Endothelial cell of umbilical vein (primary cell): Measurements from ENCODE around the gene INPP4B.

Experiments
- CTCF ChIP-seq, 2 donors: IDR thresholded peaks; 1 replicate in 1 of 2; 2 replicates in 1 of 2; pipeline ENCODE4 v1.5.1; 2011; ENCODE audit warnings: low read length in 2 of 2, mild to moderate bottlenecking in 2 of 2, moderate library complexity in 2 of 2, control low read depth in 1 of 2, inconsistent platforms in 1 of 2, low read depth in 1 of 2; ENCODE audit not compliant: insufficient read depth in 1 of 2; ENCODE audit errors: extremely low read depth in 1 of 2
- EZH2 ChIP-seq: IDR thresholded peaks from 2 replicates; pipeline ENCODE4 v1.6.1; 2012; ENCODE audit warnings: borderline replicate concordance, low read depth, mild to moderate bottlenecking, moderate library complexity, low read length, inconsistent platforms; ENCODE audit not compliant: severe bottlenecking
- FOS ChIP-seq: IDR thresholded peaks from 2 replicates; pipeline ENCODE4 v1.6.1; 2011; ENCODE audit warnings: mild to moderate bottlenecking, low read length, moderate library complexity, borderline replicate concordance; ENCODE audit not compliant: insufficient read depth
- GATA2 ChIP-seq: IDR thresholded peaks from 2 replicates; pipeline ENCODE4 v1.7.0; 2011; ENCODE audit warnings: low read depth, mild to moderate bottlenecking, moderate library complexity, mixed read lengths, low read length; ENCODE audit not compliant: insufficient read length, insufficient read depth
- JUN ChIP-seq: IDR thresholded peaks from 2 replicates; pipeline ENCODE4 v1.6.1; 2011; ENCODE audit warnings: borderline replicate concordance, low read depth; ENCODE audit not compliant: insufficient read length, insufficient read depth
- POLR2A ChIP-seq: IDR thresholded peaks from 2 replicates; pipeline ENCODE4 v1.6.1; 2012; ENCODE audit warnings: low read depth, mild to moderate bottlenecking, control low read depth, low read length
- POLR2AphosphoS5 ChIP-seq: IDR thresholded peaks from 2 replicates; pipeline ENCODE4 v1.6.1; 2012; ENCODE audit warnings: low read depth, mild to moderate bottlenecking, control low read depth, low read length, moderate library complexity; ENCODE audit not compliant: insufficient read depth
- TF ChIP-seq, protein P1 (sequence below): IDR thresholded peaks from 2 replicates; pipeline ENCODE4 v1.6.1; 2011; ENCODE audit not compliant: insufficient read depth, insufficient read length

DNA sequence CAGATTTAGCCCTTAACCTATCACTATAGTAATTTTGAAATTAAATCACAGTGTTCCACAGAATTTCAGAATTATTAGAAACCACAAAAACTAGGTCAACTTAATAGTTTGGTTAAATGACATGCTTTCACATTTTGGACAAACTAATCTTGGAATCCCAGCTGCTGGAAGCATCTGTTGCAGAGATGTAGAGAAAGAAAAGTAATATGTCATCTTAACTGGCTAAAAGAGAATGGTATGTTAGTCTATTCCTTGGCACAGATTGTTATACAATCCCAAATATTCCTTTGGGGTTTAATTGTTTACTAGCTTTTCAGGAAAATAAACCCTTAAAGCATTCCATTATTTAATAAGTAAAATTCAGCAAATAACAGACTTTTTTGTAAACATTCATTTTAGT, 689.8 kb downstream of the INPP4B start:
- TF ChIP-seq CTCF (IDR thresholded peaks at IDR 0.05; ENCODE audit: extremely low read depth in 1 of 2, insufficient read depth in 1 of 2, low read depth in 1 of 2, low read length in 2 of 2) (no peak), EZH2 (no peak), POLR2AphosphoS5 (no peak), POLR2A (no peak), JUN (no peak), FOS (no peak), GATA2 (no peak)
- TF ChIP-seq, protein P1, sequence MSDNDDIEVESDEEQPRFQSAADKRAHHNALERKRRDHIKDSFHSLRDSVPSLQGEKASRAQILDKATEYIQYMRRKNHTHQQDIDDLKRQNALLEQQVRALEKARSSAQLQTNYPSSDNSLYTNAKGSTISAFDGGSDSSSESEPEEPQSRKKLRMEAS, result no peak
